Stomach smooth muscle (tissue), 2 donors: ENCODE results near the gene TSPAN18.

Source experiments
- H3K27ac ChIP-seq: one replicate; pipeline ENCODE4 v1.7.0; 2013; ENCODE audit warnings: mild to moderate bottlenecking, low read length, inconsistent platforms
- H3K27me3 ChIP-seq, 2 donors: one replicate each; pipeline ENCODE4 v1.7.0; 2013; ENCODE audit warnings: low read length in 2 of 2; ENCODE audit not compliant: insufficient read depth in 2 of 2, control insufficient read depth in 1 of 2
- H3K36me3 ChIP-seq, 2 donors: one replicate each; pipeline ENCODE4 v1.7.0; 2013; ENCODE audit warnings: low read length in 2 of 2; ENCODE audit not compliant: control insufficient read depth in 2 of 2, insufficient read depth in 2 of 2
- H3K4me1 ChIP-seq: one replicate; pipeline ENCODE4 v1.7.0; 2013; ENCODE audit warnings: low read length; ENCODE audit not compliant: control insufficient read depth, insufficient read depth
- H3K4me3 ChIP-seq, 2 donors: one replicate each; pipeline ENCODE4 v1.7.0; 2013; ENCODE audit warnings: low read length in 2 of 2
- H3K9ac ChIP-seq, 2 donors: one replicate each; pipeline ENCODE4 v1.7.0; 2013; ENCODE audit warnings: low read length in 2 of 2, mild to moderate bottlenecking in 1 of 2
- H3K9me3 ChIP-seq, 2 donors: one replicate each; pipeline ENCODE4 v1.7.0; 2013; ENCODE audit warnings: low read length in 2 of 2; ENCODE audit not compliant: control insufficient read depth in 2 of 2
- donor health status: healthy.
- donor health status: Pancreatic carcinoma.

TSPAN18 gene

DNA sequence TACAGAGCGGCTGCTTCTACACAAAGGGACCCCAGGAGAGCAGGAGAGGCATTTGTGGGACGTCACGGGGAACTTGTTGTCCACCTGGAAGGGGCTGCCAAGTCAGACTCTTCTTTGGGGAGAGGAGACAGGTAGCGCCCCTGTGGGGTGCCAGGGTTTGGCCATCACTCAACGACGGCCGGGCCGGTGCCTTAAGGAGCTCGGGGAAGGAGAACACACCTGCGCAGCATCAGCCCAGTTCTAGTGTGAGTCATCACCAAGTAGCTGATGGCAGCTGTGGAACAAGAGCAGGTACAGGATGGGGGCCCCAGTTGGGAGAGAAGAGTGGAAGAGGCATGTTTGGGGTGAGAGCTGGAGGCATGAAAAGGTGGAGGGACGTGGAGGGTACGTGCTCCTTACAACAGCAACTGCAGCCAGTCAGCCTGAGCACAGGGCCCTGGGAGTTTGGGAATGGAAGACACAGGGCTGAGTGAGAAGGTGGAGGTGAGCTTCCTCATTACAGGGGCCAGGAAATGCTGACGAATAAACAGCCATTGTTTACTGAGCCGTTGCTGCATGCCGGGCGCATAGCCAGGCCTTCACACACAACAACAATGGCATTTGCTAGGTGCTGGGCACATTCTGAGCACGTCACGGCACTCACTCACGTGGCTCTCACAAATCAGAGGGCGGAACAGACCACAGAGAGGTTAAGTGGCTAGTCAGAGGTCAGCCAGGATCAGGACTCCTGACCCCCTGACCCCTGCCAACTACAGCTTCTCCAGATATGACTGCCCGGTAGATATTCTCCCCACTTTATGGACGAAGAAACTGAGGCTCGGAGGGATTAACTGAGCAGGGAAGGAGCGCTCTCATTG, 253.0 kb downstream of the TSPAN18 start:
- no peaks in the 10 kb centered on the region for H3K9me3 ChIP-seq
- H3K27me3 ChIP-seq: no peaks in the 10 kb centered on the region
- H3K9ac ChIP-seq: no peak overlapping the region
- H3K27ac ChIP-seq: no peak overlapping the region
- H3K4me1 ChIP-seq: peaks cover 6% of the 10 kb centered on the region
- no peak overlapping the region for H3K4me3 ChIP-seq
- no peaks in the 10 kb centered on the region for H3K36me3 ChIP-seq

DNA sequence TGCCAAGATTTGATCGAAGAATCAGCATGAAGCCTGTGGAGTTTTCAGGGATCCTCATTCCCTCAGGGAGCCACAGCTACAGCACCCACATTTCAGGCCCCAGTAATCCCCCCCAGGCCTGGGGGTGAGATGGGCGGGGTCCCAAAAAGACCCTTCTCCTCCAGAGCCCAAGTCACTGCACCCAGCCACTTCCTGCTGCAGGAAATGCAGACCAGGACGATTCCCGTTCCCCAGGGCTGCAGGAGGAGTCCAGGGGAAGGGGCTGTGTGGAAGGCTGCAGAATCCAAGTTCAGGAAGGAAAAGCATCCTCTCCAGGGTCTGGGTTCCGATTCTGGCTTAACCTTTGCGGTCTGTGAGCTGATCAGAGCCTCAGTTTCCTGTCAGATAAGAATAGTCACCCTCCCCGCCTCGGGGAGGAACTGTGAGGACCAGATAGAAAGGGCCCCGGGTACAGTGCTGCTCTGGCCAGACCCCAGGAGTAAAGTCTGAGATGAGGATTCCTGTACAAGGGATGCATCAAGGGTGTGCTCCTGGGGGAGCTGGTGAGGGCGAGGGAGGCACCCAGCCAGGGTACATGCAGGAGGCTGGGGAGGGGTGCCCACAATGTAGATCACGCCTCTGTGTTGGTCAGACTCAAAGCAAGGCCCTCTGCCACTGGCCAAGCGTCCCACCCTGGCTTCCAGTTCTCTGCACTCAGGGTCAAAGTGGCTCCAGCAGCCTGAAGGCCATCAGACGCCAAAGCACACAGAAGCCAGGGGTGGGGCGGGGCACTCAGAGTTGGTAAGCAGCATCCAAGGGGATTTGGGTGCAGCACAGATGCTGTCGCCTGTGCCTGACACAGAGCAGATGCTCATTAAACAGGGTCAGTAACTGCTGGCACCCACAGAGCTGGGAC, 254.0 kb downstream of the TSPAN18 start:
- Histone ChIP-seq H3K9me3 (no peaks in the 10 kb centered on the region), H3K4me3 (no peak overlapping the region), H3K4me1 (peaks cover 6% of the 10 kb centered on the region), H3K9ac (no peak overlapping the region), H3K27me3 (no peaks in the 10 kb centered on the region), H3K36me3 (no peaks in the 10 kb centered on the region), H3K27ac (no peak overlapping the region)
